Left ventricle myocardium superior (tissue), 1 donor: ENCODE results near the gene SFN. TPM values are rescaled to one million over a fixed set of nuclear protein-coding genes. Genes with fewer than 3 reads are reported as not detected.
"Not testable (repeated sequence)": the region's sequence is repeated elsewhere in the genome, so short reads cannot be mapped to it uniquely, and the experiment has no call there.

Experiments used
- ATAC-seq: fragments of 200-7000 bp; cut with Tn5 transposase; one replicate; pipeline ENCODE4 v1.9.1; 2020; ENCODE audit warnings: mild to moderate bottlenecking, moderate library complexity
- DNase-seq: peaks from one replicate; pipeline ENCODE4 v3.0.0-alpha.2; 2020
- intact Hi-C: fragments of 100-400 bp; cut with micrococcal nuclease; formaldehyde crosslinking; loops from one replicate; pipeline ENCODE4 v1.11.0; 2022
- total RNA-seq: library from RNA; stranded (reverse); fragmentation: NEBNext Ultra II Directional; extraction: Animal tissue kit (Norgen Biotek cat#: 25700); gene quantifications from one replicate; pipeline ENCODE4 v1.2.1, GENCODE V29; 2021
- donor health status: DM: no; HTN: yes; CAD: no; lungs with severe emphysema.

Gene SFN
- total RNA-seq, 1 donor from 2014 or later: not detected

GRCh38 chr1:26838474-26839338, 24.2 kb upstream of the SFN start:
- intact Hi-C loops: no loop called here
- DNase-seq: no peak
- ATAC-seq: peak; percentile 12

- ATAC-seq (no peak), DNase-seq (no peak)
Measured at GRCh38 chr1:26839339-26839722, 23.6 kb upstream of the SFN start.

GRCh38 chr1:26839779-26840178, 23.2 kb upstream of the SFN start:
- intact Hi-C loops: no loop called here
- ATAC-seq: no peak

More at GRCh38 chr1:26839339-26839722, 23.6 kb upstream of the SFN start:
- intact Hi-C loops: no loop called here

GRCh38 chr1:26844424-26845196, 18.3 kb upstream of the SFN start:
- intact Hi-C loops: no loop called here
- DNase-seq: no peak
- ATAC-seq: no peak

More at GRCh38 chr1:26839779-26840178, 23.2 kb upstream of the SFN start:
- no peak for DNase-seq

GRCh38 chr1:26847826-26848225, 15.1 kb upstream of the SFN start:
- ATAC-seq, DNase-seq, intact Hi-C loops: not testable (repeated sequence)

- DNase-seq: no peak
- intact Hi-C loops: no loop called here
- ATAC-seq: no peak
Measured at GRCh38 chr1:26848499-26848898, 14.4 kb upstream of the SFN start.

- no peak for DNase-seq
- intact Hi-C loops: no loop called here
- no peak for ATAC-seq
Measured at GRCh38 chr1:26848941-26849774, 13.8 kb upstream of the SFN start.

GRCh38 chr1:26851106-26851684, 11.8 kb upstream of the SFN start:
- no peak for DNase-seq
- intact Hi-C loops: no loop called here
- no peak for ATAC-seq

- intact Hi-C loops: no loop called here
- DNase-seq: no peak
- ATAC-seq: no peak
Measured at GRCh38 chr1:26852701-26853100, 10.2 kb upstream of the SFN start.

GRCh38 chr1:26853156-26853555, 9.8 kb upstream of the SFN start:
- ATAC-seq: peak; percentile 90
- DNase-seq: peak; percentile 85
- intact Hi-C loops: no loop called here

GRCh38 chr1:26853600-26853999, 9.3 kb upstream of the SFN start:
- DNase-seq (no peak), ATAC-seq (no peak)
- intact Hi-C loops: no loop called here

GRCh38 chr1:26854906-26855305, 8.0 kb upstream of the SFN start:
- ATAC-seq (no peak), DNase-seq (no peak)
- intact Hi-C loops: no loop called here

- ATAC-seq (no peak), DNase-seq (no peak)
- intact Hi-C loops: no loop called here
Measured at GRCh38 chr1:26855636-26856035, 7.3 kb upstream of the SFN start.

- no peak for ATAC-seq
- intact Hi-C loops: no loop called here
- no peak for DNase-seq
Measured at GRCh38 chr1:26856181-26856580, 6.8 kb upstream of the SFN start.

- DNase-seq: no peak
- ATAC-seq: no peak
- intact Hi-C loops: no loop called here
Measured at GRCh38 chr1:26856604-26857469, 6.1 kb upstream of the SFN start.

- no peak for DNase-seq
- intact Hi-C loops: no loop called here
- no peak for ATAC-seq
Measured at GRCh38 chr1:26857473-26858060, 5.4 kb upstream of the SFN start.

GRCh38 chr1:26858160-26858559, 4.8 kb upstream of the SFN start:
- DNase-seq (no peak), ATAC-seq (no peak)
- intact Hi-C loops: no loop called here
